CD4-positive, CD25-positive, alpha-beta regulatory T cell (primary cell): ENCODE data around the gene ARCN1. TPM values are rescaled to one million over a fixed set of nuclear protein-coding genes. Genes with fewer than 3 reads are reported as not detected.

Source experiments
- ATAC-seq, 2 donors: fragments of 150-1000 bp; cut with Tn5 transposase; one replicate each; pipeline ENCODE4 v1.10.0; 2021; ENCODE audit warnings: low read depth in 2 of 2, moderate number of reproducible peaks in 2 of 2, moderate library complexity in 1 of 2
- DNase-seq, 3 donors: peaks; one replicate each; pipeline versions ENCODE4 v3.0.0 to v3.0.0-alpha.2; 2012 to 2022; ENCODE audit warnings: mixed read lengths in 1 of 3
- H3K27ac ChIP-seq: one replicate; pipeline ENCODE4 v1.7.0; 2013; ENCODE audit warnings: mild to moderate bottlenecking, low read length; ENCODE audit not compliant: insufficient read depth, poor library complexity, severe bottlenecking
- H3K27me3 ChIP-seq: one replicate; pipeline ENCODE4 v1.7.0; 2013; ENCODE audit warnings: low read length; ENCODE audit not compliant: control insufficient read depth, insufficient read depth
- H3K36me3 ChIP-seq: one replicate; pipeline ENCODE4 v1.7.0; 2013; ENCODE audit warnings: mild to moderate bottlenecking, low read length, moderate library complexity; ENCODE audit not compliant: control insufficient read depth, insufficient read depth
- H3K4me1 ChIP-seq: 2 replicates; pipeline ENCODE4 v1.7.0; 2013; ENCODE audit warnings: mild to moderate bottlenecking, low read length; ENCODE audit not compliant: insufficient read depth, control insufficient read depth, poor library complexity, severe bottlenecking
- H3K4me3 ChIP-seq: one replicate; pipeline ENCODE4 v1.7.0; 2013; ENCODE audit warnings: low read depth, mild to moderate bottlenecking, low read length, moderate library complexity
- H3K9me3 ChIP-seq, 2 experiments: 1 replicate in 1 of 2; 2 replicates in 1 of 2; pipeline ENCODE4 v1.7.0; 2013; ENCODE audit warnings: low read length in 2 of 2, mild to moderate bottlenecking in 1 of 2, moderate library complexity in 1 of 2; ENCODE audit not compliant: control insufficient read depth in 2 of 2
- H3K27ac Mint-ChIP-seq, 3 donors: one replicate each; pipeline ENCODE4 v1.8.0; 2020 to 2022; ENCODE audit warnings: mild to moderate bottlenecking in 3 of 3, mixed read lengths in 3 of 3, moderate library complexity in 2 of 3
- H3K27me3 Mint-ChIP-seq: one replicate; pipeline ENCODE4 v1.8.0; 2022; ENCODE audit warnings: mild to moderate bottlenecking, mixed read lengths
- H3K36me3 Mint-ChIP-seq: one replicate; pipeline ENCODE4 v1.8.0; 2020; ENCODE audit warnings: mixed read lengths
- H3K4me1 Mint-ChIP-seq, 4 donors: one replicate each; pipeline ENCODE4 v1.8.0; 2020 to 2022; ENCODE audit warnings: mixed read lengths in 4 of 4, mild to moderate bottlenecking in 1 of 4
- H3K4me3 Mint-ChIP-seq, 4 donors: one replicate each; pipeline ENCODE4 v1.8.0; 2020 to 2022; ENCODE audit warnings: mild to moderate bottlenecking in 4 of 4, mixed read lengths in 4 of 4, moderate library complexity in 3 of 4
- H3K9me3 Mint-ChIP-seq, 7 donors: one replicate each; pipeline ENCODE4 v1.8.0; 2020 to 2022; ENCODE audit warnings: mixed read lengths in 7 of 7, mild to moderate bottlenecking in 3 of 7, moderate library complexity in 2 of 7
- polyA plus RNA-seq, 4 donors: library from polyadenylated mRNA; unstranded; fragments of 300-500 nt; fragmentation: Illumina TruSeq; gene quantifications; one replicate each; pipeline ENCODE4 v1.2.3, GENCODE V29; 2021
- total RNA-seq: library from RNA; stranded (reverse); gene quantifications from one replicate; pipeline ENCODE4 v1.2.3, GENCODE V29; 2022

Gene ARCN1
- total and polyA plus RNA-seq, 5 donors from 2014 or later, result 76.6 to 169 (median 149) TPM

- no peak overlapping the region for H3K4me3 ChIP-seq
- DNase-seq (no peak), ATAC-seq (no peak)
- H3K9me3 ChIP-seq, result no peaks in the 10 kb centered on the region
- H3K27me3 ChIP-seq, result no peaks in the 10 kb centered on the region
- no peak overlapping the region for H3K4me3 Mint-ChIP-seq
- no peak overlapping the region for H3K27ac Mint-ChIP-seq
- no peaks in the 10 kb centered on the region for H3K36me3 ChIP-seq
- H3K4me1 Mint-ChIP-seq, result peaks cover 0 to 10% (median 8%) of the 10 kb centered on the region in 4 donors
- H3K27me3 Mint-ChIP-seq, result peaks cover 15% of the 10 kb centered on the region
- H3K36me3 Mint-ChIP-seq, result no peaks in the 10 kb centered on the region
- no peak overlapping the region for H3K27ac ChIP-seq
- no peaks in the 10 kb centered on the region for H3K4me1 ChIP-seq
- no peaks in the 10 kb centered on the region for H3K9me3 Mint-ChIP-seq
Measured at GRCh38 chr11:118648291-118648690, 76.1 kb downstream of the ARCN1 start.

- peaks cover 15% of the 10 kb centered on the region for H3K27me3 Mint-ChIP-seq
- Histone ChIP-seq H3K36me3 (no peaks in the 10 kb centered on the region), H3K9me3 (no peaks in the 10 kb centered on the region), H3K4me3 (no peak overlapping the region), H3K27me3 (no peaks in the 10 kb centered on the region), H3K27ac (no peak overlapping the region), H3K4me1 (no peaks in the 10 kb centered on the region)
- no peaks in the 10 kb centered on the region for H3K36me3 Mint-ChIP-seq
- peaks cover 0 to 10% (median 8%) of the 10 kb centered on the region in 4 donors for H3K4me1 Mint-ChIP-seq
- DNase-seq, result no peak
- peak overlapping the region in 1 of 3 donors; percentile 71 for H3K27ac Mint-ChIP-seq
- H3K9me3 Mint-ChIP-seq, result no peaks in the 10 kb centered on the region
- no peak for ATAC-seq
- H3K4me3 Mint-ChIP-seq, result no peak overlapping the region
Measured at GRCh38 chr11:118649941-118650340, 77.7 kb downstream of the ARCN1 start.

GRCh38 chr11:118650366-118650765 lies 78.2 kb downstream of the ARCN1 start:
- no peaks in the 10 kb centered on the region for H3K4me1 ChIP-seq
- no peak overlapping the region for H3K4me3 ChIP-seq
- DNase-seq (no peak), ATAC-seq (no peak)
- H3K9me3 ChIP-seq, result no peaks in the 10 kb centered on the region
- H3K27me3 ChIP-seq, result no peaks in the 10 kb centered on the region
- H3K27ac ChIP-seq, result no peak overlapping the region
- H3K27me3 Mint-ChIP-seq, result peaks cover 15% of the 10 kb centered on the region
- no peaks in the 10 kb centered on the region for H3K36me3 ChIP-seq
- peaks cover 0 to 10% (median 8%) of the 10 kb centered on the region in 4 donors for H3K4me1 Mint-ChIP-seq
- no peak overlapping the region for H3K4me3 Mint-ChIP-seq
- H3K36me3 Mint-ChIP-seq, result no peaks in the 10 kb centered on the region
- no peaks in the 10 kb centered on the region for H3K9me3 Mint-ChIP-seq
- H3K27ac Mint-ChIP-seq, result no peak overlapping the region

GRCh38 chr11:118651820-118652219 lies 79.6 kb downstream of the ARCN1 start:
- Histone ChIP-seq H3K9me3 (no peaks in the 10 kb centered on the region), H3K36me3 (no peaks in the 10 kb centered on the region), H3K4me3 (no peak overlapping the region), H3K4me1 (no peaks in the 10 kb centered on the region), H3K27ac (no peak overlapping the region), H3K27me3 (no peaks in the 10 kb centered on the region)
- H3K4me3 Mint-ChIP-seq, result no peak overlapping the region
- H3K9me3 Mint-ChIP-seq, result no peaks in the 10 kb centered on the region
- DNase-seq (no peak), ATAC-seq (no peak)
- H3K27ac Mint-ChIP-seq, result no peak overlapping the region
- peaks cover 9% of the 10 kb centered on the region for H3K27me3 Mint-ChIP-seq
- no peaks in the 10 kb centered on the region for H3K36me3 Mint-ChIP-seq
- peaks cover 0 to 10% (median 8%) of the 10 kb centered on the region in 4 donors for H3K4me1 Mint-ChIP-seq

Other genes with a start within 250 kb of the ARCN1 start
- 476 TPM for gene CD3D, start 229.7 kb upstream of the ARCN1 start, total RNA-seq
- gene CD3D, start 229.7 kb upstream of the ARCN1 start, polyA plus RNA-seq, result 1,000 to 10,000 TPM; 1,148 to 1,577 (median 1,304) TPM
- 196 TPM for gene CD3G, start 228.1 kb upstream of the ARCN1 start, total RNA-seq
- 100 to 1,000 TPM; 393 to 477 (median 433) TPM for gene CD3G, start 228.1 kb upstream of the ARCN1 start, polyA plus RNA-seq
- gene UBE4A, start 212.8 kb upstream of the ARCN1 start, total RNA-seq, result 49.1 TPM
- 10 to 100 TPM; 23.5 to 29.2 (median 25.4) TPM for gene UBE4A, start 212.8 kb upstream of the ARCN1 start, polyA plus RNA-seq
- gene ATP5MG, start 170.8 kb upstream of the ARCN1 start, total RNA-seq, result 154 TPM
- 100 to 1,000 TPM; 578 to 706 (median 677) TPM for gene ATP5MG, start 170.8 kb upstream of the ARCN1 start, polyA plus RNA-seq
- gene KMT2A, start 135.9 kb upstream of the ARCN1 start, total RNA-seq, result 179 TPM
- gene KMT2A, start 135.9 kb upstream of the ARCN1 start, polyA plus RNA-seq, result 10 to 100 TPM; 12.1 to 19.5 (median 18.2) TPM
- not detected for gene TTC36, start 44.9 kb upstream of the ARCN1 start, total RNA-seq
- gene TTC36, start 44.9 kb upstream of the ARCN1 start, polyA plus RNA-seq, result under 1 TPM; 0.22 to 0.87 (median 0.50) TPM
- gene TMEM25, start 41.2 kb upstream of the ARCN1 start, total RNA-seq, result 10.7 TPM
- 10 to 100 TPM in 3 of 4 donors, 1 to 10 TPM in 1; 10.0 to 17.3 (median 14.2) TPM for gene TMEM25, start 41.2 kb upstream of the ARCN1 start, polyA plus RNA-seq
- 3.7 TPM for gene IFT46, start 6.5 kb upstream of the ARCN1 start, total RNA-seq
- 1 to 10 TPM; 4.0 to 8.5 (median 6.6) TPM for gene IFT46, start 6.5 kb upstream of the ARCN1 start, polyA plus RNA-seq
- gene PHLDB1, start 35.2 kb downstream of the ARCN1 start, total RNA-seq, result 1.2 TPM
- gene PHLDB1, start 35.2 kb downstream of the ARCN1 start, polyA plus RNA-seq, result under 1 TPM in 3 of 4 donors, not detected in 1; 0.16 to 0.70 (median 0.41) TPM
- gene TREH, start 107.2 kb downstream of the ARCN1 start, total RNA-seq, result not detected
- gene TREH, start 107.2 kb downstream of the ARCN1 start, polyA plus RNA-seq, result not detected
- gene DDX6, start 218.8 kb downstream of the ARCN1 start, total RNA-seq, result 293 TPM
- gene DDX6, start 218.8 kb downstream of the ARCN1 start, polyA plus RNA-seq, result 100 to 1,000 TPM in 1 of 4 donors, 10 to 100 TPM in 3; 79.0 to 103 (median 94.6) TPM